Ecto neural progenitor cell (in vitro differentiated cells): ENCODE data around the gene CFDP1.

ENCODE experiments used
- DNase-seq: peaks from one replicate; pipeline ENCODE4 v3.0.0-alpha.2; 2018; ENCODE audit warnings: low spot score

The CFDP1 gene

DNA sequence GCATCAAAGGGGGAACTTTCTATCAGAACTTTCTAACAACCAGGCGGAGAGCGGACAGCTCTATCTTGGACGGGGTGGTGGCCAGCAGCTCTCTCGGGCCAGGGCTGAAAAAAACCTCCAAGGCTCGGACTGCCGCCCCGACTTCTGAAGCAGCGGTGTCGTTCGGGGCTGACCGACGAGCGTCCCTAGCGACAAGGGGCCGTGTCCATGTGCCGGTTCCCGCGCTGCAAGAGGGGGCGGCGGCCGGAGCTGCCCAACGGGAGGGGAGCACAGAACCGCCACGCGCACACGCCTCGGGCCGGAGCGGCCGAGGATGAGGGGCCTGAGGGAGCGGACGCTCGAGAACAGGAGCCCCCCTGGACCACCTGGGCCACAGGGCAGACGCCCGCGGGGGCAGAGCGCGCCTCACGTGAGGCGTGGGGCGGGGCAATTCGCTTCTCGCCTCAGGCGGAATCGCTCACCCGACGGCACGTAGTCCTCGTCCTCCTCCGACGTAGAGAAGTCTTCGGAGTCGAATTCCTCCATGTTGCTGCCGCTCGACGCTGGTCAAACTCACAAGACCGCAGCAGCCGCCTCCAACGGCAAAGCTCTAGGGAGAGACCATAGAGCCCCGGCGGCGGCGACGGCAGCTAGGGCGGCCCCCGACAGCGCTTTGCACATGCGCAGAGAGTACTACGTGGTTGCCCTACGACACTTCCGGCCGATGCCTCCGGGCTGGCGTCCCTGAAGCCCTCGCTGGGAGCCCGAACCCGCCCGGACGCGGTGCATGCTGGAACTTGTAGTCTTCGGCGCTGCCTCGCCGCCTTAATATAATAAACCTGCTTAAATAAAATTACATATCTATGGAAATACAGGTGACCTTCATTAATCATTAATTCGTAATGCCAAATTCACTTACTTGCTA is at the start of gene CFDP1:
CFDP1 (minus strand) TSS at position 676 of the 904 bp plus-strand sequence; CDS start at position 525, 151 bp downstream.
- DNase-seq = peak; percentile 97

DNA sequence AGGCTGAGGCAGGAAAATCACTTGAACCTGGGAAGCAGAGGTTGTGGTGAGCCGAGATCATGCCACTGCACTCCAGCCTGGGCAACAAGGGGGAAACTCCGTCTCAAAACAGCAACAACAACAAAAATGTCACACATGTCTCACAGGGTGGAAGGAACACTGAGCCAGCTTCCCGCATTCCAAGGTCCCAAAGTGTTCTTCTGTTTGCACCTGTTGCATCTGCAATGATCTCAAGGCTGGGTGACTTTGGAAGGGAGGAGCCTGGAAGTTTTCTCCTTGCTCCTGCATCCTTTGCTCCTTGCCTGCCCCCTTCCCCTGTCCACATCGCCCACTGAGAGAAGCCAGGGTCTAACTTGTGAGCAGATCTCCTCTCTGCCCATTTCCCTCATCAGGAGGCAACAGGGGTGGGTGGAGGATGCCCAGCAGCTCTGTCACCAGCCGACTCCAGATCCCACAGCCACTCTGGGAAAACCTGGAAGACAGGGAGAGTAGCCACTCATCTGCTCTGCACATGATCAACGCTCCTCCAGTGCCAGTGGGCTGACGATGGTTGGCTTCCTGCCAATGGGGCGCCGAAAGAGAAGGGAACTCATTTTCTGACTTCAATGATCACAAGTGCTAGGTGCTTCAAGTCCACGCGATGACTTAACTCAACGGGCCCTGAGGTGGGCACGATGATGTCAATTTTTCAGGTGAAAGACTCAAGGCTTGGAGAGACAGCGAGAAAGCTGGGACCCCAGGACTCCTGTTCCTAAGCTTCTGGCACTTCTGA is 49.3 kb upstream of the CFDP1 start:
- DNase-seq = no peak

DNA sequence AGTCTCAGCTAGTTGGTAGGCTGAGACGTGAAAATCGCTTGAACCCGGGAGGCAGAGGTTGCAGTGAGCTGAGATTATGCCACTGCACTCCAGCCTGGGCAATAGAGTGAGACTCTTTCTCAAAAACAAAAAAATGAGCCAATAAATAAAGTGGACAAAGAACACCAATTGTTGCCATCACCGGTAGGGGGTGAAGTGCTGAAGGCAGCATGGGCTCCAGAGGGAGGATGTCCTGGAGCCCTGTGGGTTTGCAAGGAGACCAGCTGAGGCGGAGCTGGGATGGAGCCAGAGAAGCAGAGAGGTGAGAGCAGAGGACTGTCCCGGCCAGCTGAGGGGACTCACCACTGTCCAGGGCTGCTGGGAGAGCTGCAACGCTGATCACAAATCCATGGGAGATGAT is 48.2 kb upstream of the CFDP1 start:
- DNase-seq = no peak

DNA sequence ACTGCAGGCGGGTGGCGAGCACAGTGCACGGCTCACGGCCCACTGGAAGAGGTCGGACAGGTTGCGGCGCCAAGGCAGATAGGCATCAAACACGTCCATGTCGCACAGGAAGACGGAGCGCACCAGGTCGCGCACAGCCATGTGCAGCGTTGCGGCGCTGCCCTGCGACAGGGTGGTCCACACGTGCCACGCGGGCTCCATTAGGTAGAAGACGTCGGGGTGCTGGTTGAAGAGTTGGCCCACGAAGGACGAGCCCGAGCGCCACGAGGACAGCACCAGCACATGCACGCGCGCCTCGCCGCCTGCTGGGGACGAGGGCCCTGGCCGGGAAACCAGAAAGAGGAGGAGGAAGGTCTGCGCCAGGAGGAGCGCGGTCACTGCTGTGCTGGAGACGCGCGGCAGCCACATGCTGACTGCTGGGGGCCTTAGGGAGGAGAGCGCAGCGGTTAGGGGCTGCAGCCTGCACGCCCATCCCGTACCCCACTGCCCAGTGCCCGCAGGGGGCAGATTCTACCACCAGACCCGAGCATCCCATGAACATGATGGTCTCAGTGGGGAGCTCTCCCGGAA is 46.2 kb upstream of the CFDP1 start:
- no peak for DNase-seq

DNA sequence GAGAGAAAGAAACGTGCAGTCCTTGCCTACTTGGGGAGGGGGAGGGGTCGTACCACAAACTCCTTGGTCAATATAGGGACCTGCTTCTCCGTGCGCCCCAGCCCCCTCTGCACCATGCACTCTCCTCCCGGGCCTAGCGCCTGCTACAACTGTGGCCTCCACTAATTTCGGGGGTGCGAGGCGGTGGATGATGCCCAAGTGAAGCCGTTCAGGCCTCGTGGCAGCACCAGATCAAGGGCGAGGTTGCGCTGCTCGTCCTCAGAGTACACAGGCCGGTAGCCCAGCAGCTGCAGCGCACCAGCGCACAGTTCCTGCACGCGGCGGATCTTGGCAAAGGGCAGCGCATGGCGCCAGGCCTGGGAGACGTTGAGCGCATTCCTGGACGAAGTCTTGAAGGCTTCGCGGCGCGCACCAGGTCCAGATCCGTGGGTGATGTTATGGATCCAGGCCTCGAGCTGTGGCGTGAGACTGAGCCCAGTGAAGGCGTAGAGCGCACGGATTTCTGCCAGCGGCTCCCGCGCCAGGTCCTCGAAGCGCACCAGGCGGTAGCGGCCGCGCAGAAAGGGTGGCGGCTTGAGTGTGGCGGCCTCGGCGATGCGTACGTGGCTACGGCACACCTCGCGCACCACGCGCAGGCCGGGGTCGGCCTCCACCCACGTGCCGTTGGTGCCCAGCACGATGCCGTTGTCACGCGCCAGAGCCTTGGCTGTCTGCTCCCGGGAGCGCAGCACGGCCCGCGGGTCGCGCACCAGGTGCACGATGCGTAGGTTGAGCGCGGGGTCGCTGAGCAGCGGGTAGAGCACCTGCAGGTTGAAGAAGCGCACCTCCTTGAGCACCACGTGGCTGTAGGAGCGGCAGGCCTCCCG is 45.4 kb upstream of the CFDP1 start:
- no peak for DNase-seq

DNA sequence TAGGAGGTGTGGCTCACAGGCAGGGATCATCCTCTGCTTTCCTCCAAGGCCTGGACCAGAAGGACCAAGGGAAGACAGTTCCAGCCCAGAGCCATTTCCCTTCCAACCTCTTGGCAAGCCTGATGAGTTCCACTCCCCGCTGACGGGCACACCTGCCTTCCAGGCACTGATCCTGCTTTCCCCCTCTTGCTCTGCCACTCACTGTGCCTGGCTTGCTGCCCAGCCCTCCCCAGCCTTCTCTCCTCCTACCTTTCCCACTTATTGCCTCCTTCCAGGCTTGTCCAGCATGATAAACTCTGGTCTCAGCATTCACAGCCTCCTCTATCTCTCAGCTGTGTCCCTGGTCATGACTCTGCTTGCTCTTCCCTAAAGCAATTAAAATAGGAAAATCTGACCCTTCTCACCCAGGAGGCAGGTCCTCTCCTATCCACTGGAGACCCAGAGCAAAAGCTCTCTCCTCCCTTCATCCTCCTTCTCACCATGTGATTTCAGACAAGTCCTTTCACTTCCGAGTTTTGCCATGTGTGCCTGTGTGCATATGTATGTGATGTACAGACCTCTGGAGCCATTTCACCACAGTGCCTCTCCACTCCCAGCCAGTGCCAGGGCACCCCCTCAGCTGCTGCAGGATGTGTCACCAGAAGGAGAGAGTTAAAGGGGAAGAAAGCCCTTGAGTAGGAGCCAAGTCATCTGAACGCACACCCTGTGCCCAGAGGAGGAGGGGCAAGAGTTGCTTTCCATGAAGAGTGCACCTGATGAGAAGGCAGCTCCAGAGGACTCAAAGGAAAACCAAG is 44.6 kb upstream of the CFDP1 start:
- DNase-seq = no peak

DNA sequence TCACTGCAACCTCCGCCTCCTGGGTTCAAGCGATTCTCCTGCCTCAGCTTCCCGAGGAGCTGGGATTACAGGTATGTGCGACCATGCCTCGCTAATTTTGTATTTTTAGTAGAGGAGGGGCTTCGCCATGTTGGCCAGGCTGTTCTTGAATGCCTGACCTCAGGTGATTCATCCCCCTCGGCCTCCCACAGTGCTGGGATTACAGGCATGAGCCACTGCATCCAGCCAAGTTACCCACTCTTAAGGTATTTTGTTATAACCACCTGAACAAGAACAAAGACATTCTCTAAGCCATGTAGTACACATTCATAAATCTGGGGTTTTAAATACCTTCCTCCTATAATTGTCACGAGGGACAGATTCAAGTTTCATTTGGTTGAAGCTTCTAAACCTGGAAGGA is 43.5 kb upstream of the CFDP1 start:
- no peak for DNase-seq

DNA sequence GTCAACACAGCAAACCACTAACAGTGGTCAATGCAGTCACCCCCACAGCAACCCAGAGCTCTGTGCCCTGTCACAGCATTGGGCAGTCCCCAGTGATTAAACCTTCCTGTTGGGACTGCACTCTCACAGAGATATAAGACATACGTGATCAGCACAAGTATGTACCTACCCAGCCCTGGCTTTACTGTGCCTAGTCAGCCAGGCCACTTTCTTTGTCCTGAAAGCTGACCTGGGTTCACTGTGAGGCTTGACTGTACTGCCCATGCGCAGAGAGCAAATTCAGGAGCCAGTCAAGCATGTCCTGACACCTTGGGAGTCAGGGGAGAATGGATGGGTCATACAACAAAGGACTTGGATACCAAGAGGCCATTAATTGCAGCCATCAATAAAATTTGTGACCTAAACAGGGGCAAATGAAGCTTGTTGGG is 42.1 kb upstream of the CFDP1 start:
- DNase-seq = no peak

DNA sequence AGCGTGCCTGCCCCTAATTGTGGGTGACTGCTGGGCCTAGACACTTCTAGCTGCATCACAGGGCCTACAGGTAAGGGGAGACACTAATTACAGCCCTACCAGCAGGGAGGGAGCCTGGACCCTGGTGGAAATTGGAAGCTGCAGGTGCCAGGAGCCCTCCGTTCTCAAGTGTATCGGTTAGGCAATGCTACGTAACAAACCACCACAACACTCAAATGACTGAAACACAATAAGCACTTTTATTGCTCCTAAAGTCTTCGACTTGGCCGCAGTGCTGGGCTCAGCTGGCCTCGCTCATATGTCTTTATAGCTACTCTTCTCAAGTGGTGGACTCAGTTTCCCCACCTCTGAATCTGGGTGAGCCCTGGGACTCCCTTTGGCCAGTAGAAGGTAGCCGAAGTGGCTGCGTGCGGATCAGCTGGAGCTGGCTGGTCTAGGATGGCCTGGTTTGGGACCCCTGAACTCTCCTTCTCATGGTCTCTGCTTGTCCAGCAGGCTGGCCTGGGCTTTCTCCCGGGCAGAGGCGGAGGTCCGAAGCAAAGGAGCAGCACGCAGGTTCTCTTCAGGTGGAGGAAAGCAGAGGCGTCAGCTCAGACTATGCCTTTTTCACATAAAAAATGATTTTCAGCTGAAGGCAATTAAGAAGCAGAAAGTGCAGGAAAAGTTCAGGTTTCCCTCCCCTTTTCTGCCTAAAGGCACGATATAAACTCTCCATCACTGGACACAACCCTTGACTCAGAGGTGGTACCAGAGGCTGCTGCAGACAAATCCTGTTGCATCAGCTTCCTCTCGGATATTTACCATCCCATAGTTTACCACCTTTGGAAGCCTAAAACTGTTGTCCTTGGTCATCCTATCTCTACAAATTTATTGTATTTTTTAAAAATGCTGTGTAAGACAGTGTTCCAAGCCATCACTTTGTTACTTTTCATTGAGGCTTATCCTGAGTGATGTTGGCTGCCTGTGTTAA is 39.9 kb upstream of the CFDP1 start:
- DNase-seq = no peak

DNA sequence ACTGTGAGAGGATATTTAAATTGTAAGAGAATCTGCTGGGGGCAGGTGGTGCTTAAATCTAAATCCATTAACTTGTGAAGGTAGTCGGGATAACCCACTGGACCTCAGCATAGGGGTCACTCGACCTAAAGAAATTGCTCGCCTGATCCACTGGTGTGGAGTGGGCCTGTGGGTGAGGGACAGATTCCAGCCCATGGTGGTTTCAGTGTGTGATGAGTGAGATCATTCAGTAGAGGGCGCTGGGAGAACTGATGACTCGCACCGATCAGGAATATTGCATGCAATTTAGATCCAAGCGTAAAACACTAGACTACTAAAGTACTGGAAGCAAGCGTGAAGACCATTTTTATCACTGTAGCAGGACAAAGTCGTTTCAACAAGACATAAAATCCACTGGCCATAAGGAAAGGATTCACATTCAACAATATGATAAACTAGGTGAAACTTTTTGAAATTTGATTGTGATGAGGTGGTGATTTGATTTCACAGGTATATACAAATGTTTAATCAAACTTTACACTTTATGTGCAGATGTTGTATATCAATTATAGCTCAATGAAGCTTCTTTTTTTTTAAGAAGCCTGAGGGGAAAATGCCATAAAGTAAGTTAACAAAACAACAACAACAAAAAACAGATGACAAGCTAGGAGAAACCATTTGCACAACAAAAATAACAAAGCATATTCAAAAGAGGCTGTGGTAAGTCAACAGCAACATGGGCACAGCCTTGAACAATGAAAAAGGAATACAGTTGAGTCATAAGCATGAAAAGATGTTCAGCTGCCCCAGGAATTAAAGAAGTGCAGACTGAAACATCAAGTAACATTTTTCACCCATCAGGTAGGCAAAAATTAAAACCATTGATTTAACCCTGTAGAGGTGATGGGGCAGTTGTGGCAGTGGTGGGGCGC is 38.7 kb upstream of the CFDP1 start:
- no peak for DNase-seq

DNA sequence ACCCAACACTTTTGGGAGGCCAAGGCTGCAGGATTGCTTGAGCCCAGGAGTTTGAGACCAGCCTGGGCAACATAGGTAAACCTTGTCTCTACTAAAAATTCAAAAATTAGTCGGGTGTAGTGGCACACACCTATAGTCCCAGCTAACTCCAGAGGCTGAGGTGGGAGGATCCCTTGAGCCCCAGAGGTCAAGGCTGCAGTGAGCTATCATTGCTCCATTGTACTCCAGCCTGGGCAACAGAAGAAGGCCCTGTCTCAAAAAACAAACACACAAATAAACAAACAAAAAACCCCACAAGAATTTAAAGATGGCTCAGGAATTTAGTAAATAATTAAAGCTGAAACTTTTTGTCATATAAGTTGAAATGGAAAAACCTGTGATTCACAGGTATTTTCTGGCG is 33.5 kb upstream of the CFDP1 start:
- DNase-seq = no peak

DNA sequence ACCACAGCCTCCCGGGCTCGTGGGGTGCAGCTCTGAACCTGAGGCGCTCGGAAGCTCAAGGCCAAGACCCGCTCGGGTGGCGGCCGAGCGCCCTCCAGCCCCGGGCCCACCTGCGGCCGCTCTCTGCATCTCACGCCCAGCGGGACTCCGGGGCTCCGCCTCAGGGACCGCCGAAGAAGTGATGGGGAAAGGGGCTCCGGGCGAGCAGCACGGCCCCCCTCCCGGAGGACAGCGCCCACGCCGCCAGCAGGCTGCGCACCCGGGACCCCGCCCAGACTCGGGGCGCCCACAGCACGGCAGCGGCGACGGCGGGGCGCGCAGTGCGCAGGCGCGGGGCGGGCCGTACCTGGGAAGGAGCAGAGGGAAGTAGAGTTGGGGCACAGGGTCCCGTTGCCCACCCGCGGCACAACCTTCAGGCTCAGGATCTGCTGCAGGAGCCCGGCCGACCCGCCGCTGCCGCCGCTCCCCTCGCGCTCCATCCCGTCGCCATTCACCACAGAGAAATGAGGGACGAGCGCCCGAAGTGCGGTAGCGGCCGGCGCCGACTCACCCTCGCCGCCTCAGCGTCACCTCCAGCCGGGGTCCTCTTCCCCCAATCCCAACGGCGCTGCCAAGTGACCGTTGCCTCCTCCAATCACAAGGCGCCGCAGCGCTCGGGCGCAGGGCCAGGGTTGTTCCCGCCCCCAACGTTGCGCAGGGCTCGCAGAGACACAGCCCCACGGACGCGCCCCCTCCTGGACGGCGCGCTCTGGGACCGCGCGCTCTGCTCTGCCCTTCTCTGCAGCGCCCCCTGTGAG is 31.0 kb upstream of the CFDP1 start, which contains the start of gene TMEM170A:
TMEM170A (minus strand) TSS at position 568 of the 797 bp plus-strand sequence; CDS start at position 479, 89 bp downstream.
- peak; percentile 99 for DNase-seq

DNA sequence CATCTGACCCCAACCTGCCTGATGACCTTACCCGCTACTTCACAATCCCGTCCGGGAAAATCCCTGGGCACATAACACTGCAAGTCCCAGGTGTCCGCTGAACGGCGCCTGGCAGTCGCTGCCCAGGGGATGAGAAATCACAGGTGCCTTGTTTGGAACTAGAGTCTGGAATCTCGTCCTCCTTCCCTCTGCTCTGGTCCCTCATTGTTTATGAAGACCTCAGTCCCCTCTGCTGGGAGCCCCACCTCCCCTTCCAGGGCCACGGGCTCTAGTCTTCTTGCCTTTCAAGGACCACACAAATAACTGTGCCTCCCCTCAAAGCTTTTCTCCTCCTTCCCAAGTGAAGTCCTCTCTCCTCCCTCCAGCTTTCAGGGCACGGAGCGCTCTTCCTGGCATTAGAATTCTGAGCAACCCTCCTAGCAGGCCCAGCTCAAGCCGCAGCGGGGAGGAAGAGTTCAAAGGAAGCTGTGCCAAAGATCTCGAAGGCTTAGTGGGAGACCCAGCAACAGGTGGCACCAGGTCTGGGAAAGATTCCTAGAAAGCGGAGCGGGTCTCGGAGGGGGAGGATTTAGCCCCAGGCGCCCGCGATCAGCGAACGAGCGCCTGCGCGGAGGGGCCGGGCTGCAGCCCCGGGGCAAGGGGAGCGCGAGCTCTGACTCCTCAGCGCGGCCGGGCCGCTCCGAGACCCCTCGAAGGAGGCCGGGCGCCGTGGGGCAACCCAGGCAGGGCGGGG is 30.3 kb upstream of the CFDP1 start:
- peak; percentile 81 for DNase-seq

DNA sequence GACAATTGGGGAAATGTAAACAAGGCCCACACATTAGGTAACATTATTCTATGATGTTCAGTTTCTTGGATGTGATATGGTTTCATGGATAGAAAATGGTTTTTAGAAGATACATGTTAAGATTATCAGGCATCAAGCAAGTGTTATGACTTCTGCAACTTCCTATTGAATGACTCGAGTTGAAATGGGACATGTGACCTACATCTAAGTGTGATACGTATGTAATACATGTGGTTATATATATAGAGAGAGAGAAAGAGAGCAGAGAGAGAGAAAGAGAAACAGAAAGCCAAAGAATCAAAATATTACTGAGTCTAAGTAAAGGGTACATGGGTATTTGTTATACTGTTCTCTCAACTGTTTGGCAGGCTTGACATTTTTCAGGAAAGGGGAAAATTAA is 29.5 kb upstream of the CFDP1 start:
- DNase-seq = no peak

DNA sequence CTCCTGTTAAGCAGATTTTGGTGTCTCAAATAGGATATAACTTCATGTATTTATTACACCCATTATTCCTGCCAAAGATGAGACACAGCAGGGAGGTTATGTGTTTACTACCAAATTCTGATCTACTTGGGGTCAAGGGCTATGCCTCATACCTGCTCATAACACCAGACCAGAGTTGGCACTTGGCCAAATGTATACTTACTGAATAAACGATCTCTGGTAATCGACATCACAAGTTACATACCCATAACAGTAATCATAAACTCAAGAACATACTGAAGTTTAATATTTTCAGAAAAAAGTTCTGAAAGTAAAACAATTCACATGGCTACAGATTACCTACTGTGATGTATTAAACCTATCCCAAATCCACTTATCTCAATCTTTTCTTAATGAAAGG is 28.3 kb upstream of the CFDP1 start:
- DNase-seq = no peak

DNA sequence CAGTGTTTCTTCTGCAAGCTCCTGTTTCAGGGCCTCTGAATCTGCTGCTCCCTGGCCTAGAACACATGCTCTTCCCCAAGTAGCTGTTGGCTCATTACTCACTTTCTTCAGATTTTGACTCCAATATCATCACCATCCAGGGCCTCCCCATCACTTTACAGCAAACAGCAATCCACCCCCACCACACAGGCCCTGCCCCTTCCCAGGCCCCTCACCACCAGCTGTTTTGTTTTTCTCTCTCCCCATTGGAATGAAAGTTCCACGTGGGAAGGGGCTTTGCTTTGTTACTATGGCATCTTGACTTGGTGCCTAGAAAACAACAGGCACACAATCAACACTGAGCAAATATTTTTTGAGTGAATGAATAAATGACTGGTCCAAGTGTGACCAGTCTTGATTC is 27.1 kb upstream of the CFDP1 start:
- no peak for DNase-seq

DNA sequence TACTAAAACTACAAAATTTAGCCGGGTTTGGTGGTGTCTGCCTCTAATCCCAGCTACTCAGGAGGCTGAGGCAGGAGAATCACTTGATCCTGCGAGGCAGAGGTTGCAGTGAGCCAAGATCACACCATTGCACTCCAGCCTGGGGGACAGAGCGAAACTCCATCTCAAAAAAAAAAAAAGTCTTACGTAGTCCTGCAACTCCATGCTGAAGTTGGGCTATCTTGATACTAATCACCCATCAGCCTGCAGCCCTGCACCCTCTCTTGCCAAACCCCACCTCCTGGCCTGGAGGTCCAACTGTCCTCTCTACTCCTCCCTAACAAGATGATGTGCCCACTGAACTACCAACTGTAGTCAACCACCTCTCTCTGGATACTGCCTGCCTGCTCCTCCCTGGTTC is 26.4 kb upstream of the CFDP1 start:
- DNase-seq = no peak
